CD4-positive, alpha-beta T cell treated with Interleukin-17A for 1 hour (primary cell): ENCODE results near the gene AFG1L.
"Not testable (repeated sequence)": the region's sequence is repeated elsewhere in the genome, so short reads cannot be mapped to it uniquely, and the experiment has no call there.

ENCODE experiments used
- DNase-seq: peaks from one replicate; pipeline ENCODE4 v3.0.0-alpha.2; 2020

AFG1L gene

GRCh38 chr6:108531332-108531731 lies 236.5 kb downstream of the AFG1L start:
- no peak for DNase-seq

GRCh38 chr6:108535114-108535742 lies 240.4 kb downstream of the AFG1L start:
- DNase-seq = no peak

- DNase-seq = not testable (repeated sequence)
These were observed 241.2 kb downstream of the AFG1L start for GRCh38 chr6:108535920-108536535.

- peak; percentile 80 for DNase-seq
These were observed 247.2 kb downstream of the AFG1L start for GRCh38 chr6:108541843-108542759.

- no peak for DNase-seq
These were observed 248.5 kb downstream of the AFG1L start for GRCh38 chr6:108543175-108543940.

- no peak for DNase-seq
These were observed 249.8 kb downstream of the AFG1L start for GRCh38 chr6:108544606-108545005.

GRCh38 chr6:108546079-108547049 lies 251.5 kb downstream of the AFG1L start:
- peak; percentile 24 for DNase-seq

GRCh38 chr6:108549241-108549640 lies 254.4 kb downstream of the AFG1L start:
- DNase-seq = no peak

GRCh38 chr6:108549741-108550140 lies 254.9 kb downstream of the AFG1L start:
- DNase-seq = no peak

GRCh38 chr6:108550256-108550655 lies 255.4 kb downstream of the AFG1L start:
- DNase-seq = no peak

GRCh38 chr6:108555399-108556052 lies 260.7 kb downstream of the AFG1L start:
- DNase-seq = no peak

- no peak for DNase-seq
These were observed 261.4 kb downstream of the AFG1L start for GRCh38 chr6:108556250-108556649.

- DNase-seq = no peak
These were observed 262.1 kb downstream of the AFG1L start for GRCh38 chr6:108556866-108557493.

- peak; percentile 89 for DNase-seq
These were observed 262.9 kb downstream of the AFG1L start for GRCh38 chr6:108557494-108558371.

- peak; percentile 99 for DNase-seq
These were observed 263.7 kb downstream of the AFG1L start for GRCh38 chr6:108558372-108559096.

GRCh38 chr6:108559097-108559883 lies 264.4 kb downstream of the AFG1L start:
- DNase-seq = peak; percentile 93

GRCh38 chr6:108559884-108560462 lies 265.1 kb downstream of the AFG1L start:
- no peak for DNase-seq
